ENCODE data around the gene IGDCC3. TPM values are rescaled to one million over a fixed set of nuclear protein-coding genes. Genes with fewer than 3 reads are reported as not detected.

Gene IGDCC3
- total and polyA plus RNA-seq, 10 of the 15 experiments (the other 5 are each of a cell fraction or from before 2014, with no cell fraction given) = 0.10 to 0.20 (median 0.15) TPM; not detected in 7

DNA sequence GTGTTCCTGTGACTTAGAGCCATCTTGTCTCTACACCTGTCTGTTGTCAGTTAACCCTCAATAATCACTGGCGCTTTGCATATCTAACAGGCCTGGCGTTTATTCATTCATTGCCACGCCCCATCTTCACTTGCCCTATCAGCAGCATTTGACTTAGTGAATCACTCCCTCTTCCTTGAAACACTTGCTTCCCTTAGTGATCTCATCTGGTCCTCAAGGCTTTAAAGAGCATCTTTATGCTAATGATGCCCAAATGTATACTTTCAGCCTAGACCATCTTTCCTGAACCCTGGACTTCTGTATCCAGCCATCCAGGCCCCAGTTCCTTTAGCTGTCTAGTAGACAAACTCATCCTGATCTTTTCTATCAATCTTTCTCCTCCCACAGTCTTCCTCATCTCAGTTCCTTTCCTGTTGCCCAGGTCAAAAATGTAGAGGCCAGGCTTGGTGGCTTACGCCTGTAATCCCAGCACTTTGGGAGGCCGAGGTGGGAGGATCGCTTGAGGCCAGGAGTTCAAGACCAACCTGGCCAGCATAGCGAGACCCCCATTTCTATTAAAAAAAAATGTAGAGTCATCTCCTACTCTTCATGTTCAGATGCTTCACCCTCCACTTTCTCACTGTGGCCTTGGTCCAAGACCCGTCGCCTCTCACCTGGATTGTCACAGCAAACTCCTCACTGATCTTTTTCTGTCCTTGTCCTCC lies 46.3 kb upstream of the IGDCC3 start:
- H3K27ac ChIP-seq (ENCODE audit: control insufficient read depth, insufficient read depth) = no peak overlapping the region
- H3K4me3 ChIP-seq = no peak overlapping the region
- H3K27me3 ChIP-seq (replicated peaks in 1 of 2; ENCODE audit: control insufficient read depth in 2 of 2, insufficient read depth in 2 of 2, low read length in 1 of 2) = peaks cover 2 to 11% of the 10 kb centered on the region in 2 experiments
- H3K9ac ChIP-seq (ENCODE audit: control insufficient read depth, insufficient read depth, low read length) = no peak overlapping the region
- no peak overlapping the region for H3K4me2 ChIP-seq (ENCODE audit: control insufficient read depth, insufficient read depth)
- intact Hi-C loops (cut with micrococcal nuclease; ENCODE audit: unreplicated experiment) = no loop called here
- RAD21 ChIA-PET (ENCODE audit: unreplicated experiment) = no interaction called here
- no peak overlapping the region for H2AFZ ChIP-seq (ENCODE audit: control insufficient read depth, low read depth, low read length)
- H3K36me3 ChIP-seq (ENCODE audit: control insufficient read depth in 2 of 2, insufficient read depth in 2 of 2, low read length in 1 of 2) = no peaks in the 10 kb centered on the region
- no peaks in the 10 kb centered on the region for H3K9me3 ChIP-seq (replicated peaks; ENCODE audit: control insufficient read depth, insufficient read depth, low read length)
- in situ Hi-C loops (cut with MboI) = no loop called here
- no peak for FAIRE-seq
- H4K20me1 ChIP-seq (ENCODE audit: control insufficient read depth, insufficient read depth) = no peaks in the 10 kb centered on the region
- peaks cover 7% of the 10 kb centered on the region for H3K4me1 ChIP-seq (ENCODE audit: control insufficient read depth, insufficient read depth, low read length)
- TF ChIP-seq NFIC (IDR thresholded peaks at IDR 0.05; ENCODE audit: low read depth, low read length) (no peak), MEF2A (IDR thresholded peaks at IDR 0.05; ENCODE audit: insufficient read depth, low read depth, low read length) (no peak), CBFB (IDR thresholded peaks at IDR 0.05; ENCODE audit: low read depth) (no peak), MTA2 (IDR thresholded peaks at IDR 0.05; ENCODE audit: low read depth) (no peak), HDGF (IDR thresholded peaks at IDR 0.05) (no peak), MYC (IDR thresholded peaks at IDR 0.05; ENCODE audit: insufficient read depth, insufficient read length, insufficient replicate concordance, low read length, severe bottlenecking) (no peak), PAX5 (IDR thresholded peaks at IDR 0.05; ENCODE audit: borderline replicate concordance, low read depth, low read length) (no peak), TARDBP (IDR thresholded peaks at IDR 0.05; ENCODE audit: borderline replicate concordance) (no peak), RFX5 (IDR thresholded peaks at IDR 0.05; ENCODE audit: low read depth, low read length) (no peak), GATAD2B (conservative IDR thresholded peaks at IDR 0.05; ENCODE audit: low read depth) (no peak)
- TF ChIP-seq, protein P1, sequence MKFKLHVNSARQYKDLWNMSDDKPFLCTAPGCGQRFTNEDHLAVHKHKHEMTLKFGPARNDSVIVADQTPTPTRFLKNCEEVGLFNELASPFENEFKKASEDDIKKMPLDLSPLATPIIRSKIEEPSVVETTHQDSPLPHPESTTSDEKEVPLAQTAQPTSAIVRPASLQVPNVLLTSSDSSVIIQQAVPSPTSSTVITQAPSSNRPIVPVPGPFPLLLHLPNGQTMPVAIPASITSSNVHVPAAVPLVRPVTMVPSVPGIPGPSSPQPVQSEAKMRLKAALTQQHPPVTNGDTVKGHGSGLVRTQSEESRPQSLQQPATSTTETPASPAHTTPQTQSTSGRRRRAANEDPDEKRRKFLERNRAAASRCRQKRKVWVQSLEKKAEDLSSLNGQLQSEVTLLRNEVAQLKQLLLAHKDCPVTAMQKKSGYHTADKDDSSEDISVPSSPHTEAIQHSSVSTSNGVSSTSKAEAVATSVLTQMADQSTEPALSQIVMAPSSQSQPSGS (IDR thresholded peaks at IDR 0.05; ENCODE audit: low read length) = no peak
- TF ChIP-seq, protein P2, sequence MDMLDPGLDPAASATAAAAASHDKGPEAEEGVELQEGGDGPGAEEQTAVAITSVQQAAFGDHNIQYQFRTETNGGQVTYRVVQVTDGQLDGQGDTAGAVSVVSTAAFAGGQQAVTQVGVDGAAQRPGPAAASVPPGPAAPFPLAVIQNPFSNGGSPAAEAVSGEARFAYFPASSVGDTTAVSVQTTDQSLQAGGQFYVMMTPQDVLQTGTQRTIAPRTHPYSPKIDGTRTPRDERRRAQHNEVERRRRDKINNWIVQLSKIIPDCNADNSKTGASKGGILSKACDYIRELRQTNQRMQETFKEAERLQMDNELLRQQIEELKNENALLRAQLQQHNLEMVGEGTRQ (IDR thresholded peaks at IDR 0.05; ENCODE audit: borderline replicate concordance, low read depth, low read length) = no peak
- TF ChIP-seq, protein P3, sequence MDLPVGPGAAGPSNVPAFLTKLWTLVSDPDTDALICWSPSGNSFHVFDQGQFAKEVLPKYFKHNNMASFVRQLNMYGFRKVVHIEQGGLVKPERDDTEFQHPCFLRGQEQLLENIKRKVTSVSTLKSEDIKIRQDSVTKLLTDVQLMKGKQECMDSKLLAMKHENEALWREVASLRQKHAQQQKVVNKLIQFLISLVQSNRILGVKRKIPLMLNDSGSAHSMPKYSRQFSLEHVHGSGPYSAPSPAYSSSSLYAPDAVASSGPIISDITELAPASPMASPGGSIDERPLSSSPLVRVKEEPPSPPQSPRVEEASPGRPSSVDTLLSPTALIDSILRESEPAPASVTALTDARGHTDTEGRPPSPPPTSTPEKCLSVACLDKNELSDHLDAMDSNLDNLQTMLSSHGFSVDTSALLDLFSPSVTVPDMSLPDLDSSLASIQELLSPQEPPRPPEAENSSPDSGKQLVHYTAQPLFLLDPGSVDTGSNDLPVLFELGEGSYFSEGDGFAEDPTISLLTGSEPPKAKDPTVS (IDR thresholded peaks at IDR 0.05; ENCODE audit: low read depth, low read length) = no peak
- TF ChIP-seq, protein P4, sequence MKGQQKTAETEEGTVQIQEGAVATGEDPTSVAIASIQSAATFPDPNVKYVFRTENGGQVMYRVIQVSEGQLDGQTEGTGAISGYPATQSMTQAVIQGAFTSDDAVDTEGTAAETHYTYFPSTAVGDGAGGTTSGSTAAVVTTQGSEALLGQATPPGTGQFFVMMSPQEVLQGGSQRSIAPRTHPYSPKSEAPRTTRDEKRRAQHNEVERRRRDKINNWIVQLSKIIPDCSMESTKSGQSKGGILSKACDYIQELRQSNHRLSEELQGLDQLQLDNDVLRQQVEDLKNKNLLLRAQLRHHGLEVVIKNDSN (IDR thresholded peaks at IDR 0.05; ENCODE audit: borderline replicate concordance, extremely low read length, insufficient read depth, low read depth, low read length) = no peak
- 69% methylated on average over 9 of the region's 9 CpGs for WGBS (ENCODE audit: insufficient coverage, insufficient replicate concordance, low lambda C conversion rate, missing lambda C conversion rate)
- CTCF ChIA-PET = no interaction called here
- SMC1A ChIA-PET (ENCODE audit: uncharacterized antibody, unreplicated experiment) = no interaction called here
- BruUV-seq (replicated peaks) = no TSS peak
- no peaks in the 10 kb centered on the region for H3K79me2 ChIP-seq (ENCODE audit: control insufficient read depth, insufficient read depth, low read length)
- POLR2A ChIA-PET = no interaction called here
- DNase-seq (ENCODE audit: low read depth, low spot score) = no peak
- ATAC-seq = no peak
